C4-2B (cell line): Measurements from ENCODE around the gene TBK1.

Experiments
- ZFX ChIP-seq: fragments of 450-650 bp; IDR thresholded peaks from 2 replicates; pipeline ENCODE4 v1.6.1; 2017
- TF ChIP-seq, protein P1 (sequence below): fragments of 450-650 bp; conservative IDR thresholded peaks from 2 replicates; pipeline ENCODE4 v1.5.1; 2017; ENCODE audit warnings: mild to moderate bottlenecking

DNA sequence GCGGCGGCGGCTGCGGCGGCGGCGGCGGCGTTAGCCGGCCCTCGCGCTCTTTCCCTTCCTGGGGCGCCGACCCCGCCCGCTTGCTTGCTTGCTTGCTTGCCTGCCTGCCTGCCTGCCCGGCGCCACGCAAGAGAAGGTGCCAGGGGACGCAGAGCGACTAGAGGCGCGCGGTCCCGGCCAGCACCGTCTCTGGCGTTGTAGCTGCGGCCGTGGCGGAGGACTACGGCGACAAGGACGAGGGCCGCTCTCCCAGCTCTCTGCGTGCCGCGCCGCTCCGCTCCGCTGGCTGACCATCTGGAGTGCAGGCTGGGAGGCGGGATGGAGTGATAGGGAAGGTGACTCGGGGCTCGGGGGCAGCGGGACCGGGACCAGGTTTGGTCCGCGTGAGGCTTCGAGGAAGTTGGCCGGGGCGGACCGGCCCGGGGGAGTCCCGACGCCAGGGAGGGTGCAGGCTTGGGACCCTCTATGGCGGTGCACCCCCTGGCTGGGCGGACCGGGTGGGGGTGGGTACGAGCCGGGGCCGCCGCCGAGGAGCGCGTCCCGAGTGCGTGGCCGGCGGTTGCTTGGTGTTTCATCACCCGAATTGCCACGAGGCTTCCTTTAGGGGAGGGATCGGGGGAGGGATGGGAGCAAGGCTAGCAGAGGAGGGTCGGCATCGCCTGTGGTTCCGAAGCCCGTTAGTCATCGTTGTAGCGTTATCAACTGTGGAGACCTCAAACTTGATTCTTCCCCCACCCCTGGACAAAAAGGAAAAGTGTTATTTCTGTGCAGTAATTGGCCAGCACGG is 47.3 kb upstream of the TBK1 start:
- TF ChIP-seq, protein P1, sequence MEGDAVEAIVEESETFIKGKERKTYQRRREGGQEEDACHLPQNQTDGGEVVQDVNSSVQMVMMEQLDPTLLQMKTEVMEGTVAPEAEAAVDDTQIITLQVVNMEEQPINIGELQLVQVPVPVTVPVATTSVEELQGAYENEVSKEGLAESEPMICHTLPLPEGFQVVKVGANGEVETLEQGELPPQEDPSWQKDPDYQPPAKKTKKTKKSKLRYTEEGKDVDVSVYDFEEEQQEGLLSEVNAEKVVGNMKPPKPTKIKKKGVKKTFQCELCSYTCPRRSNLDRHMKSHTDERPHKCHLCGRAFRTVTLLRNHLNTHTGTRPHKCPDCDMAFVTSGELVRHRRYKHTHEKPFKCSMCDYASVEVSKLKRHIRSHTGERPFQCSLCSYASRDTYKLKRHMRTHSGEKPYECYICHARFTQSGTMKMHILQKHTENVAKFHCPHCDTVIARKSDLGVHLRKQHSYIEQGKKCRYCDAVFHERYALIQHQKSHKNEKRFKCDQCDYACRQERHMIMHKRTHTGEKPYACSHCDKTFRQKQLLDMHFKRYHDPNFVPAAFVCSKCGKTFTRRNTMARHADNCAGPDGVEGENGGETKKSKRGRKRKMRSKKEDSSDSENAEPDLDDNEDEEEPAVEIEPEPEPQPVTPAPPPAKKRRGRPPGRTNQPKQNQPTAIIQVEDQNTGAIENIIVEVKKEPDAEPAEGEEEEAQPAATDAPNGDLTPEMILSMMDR, result no peak
- TF ChIP-seq ZFX, result peak; percentile 75
